Prostate gland (tissue), 2 donors: ENCODE measurements around the gene SEPTIN2. TPM values are rescaled to one million over a fixed set of nuclear protein-coding genes. Genes with fewer than 3 reads are reported as not detected.
A peak's percentile ranks its signal among the peaks of the same experiment; 100 is the strongest.

Experiments used
- DNase-seq: peaks from one replicate; pipeline ENCODE4 v3.0.0-alpha.2; 2019; ENCODE audit warnings: low spot score
- H3K27ac ChIP-seq, 2 donors: fragments of 200-600 bp; sonication (generic); 2 replicates each; pipeline ENCODE4 v1.5.1; 2017 to 2019
- H3K27me3 ChIP-seq: fragments of 200-600 bp; sonication (generic); replicated peaks from 2 replicates; pipeline ENCODE4 v1.5.1; 2019; ENCODE audit not compliant: insufficient read depth
- H3K36me3 ChIP-seq, 2 donors: fragments of 200-600 bp; sonication (generic); 1 replicate in 1 of 2; 2 replicates in 1 of 2; pipeline versions ENCODE4 v1.5.1 to v1.8.1; 2017 to 2019
- H3K4me1 ChIP-seq: fragments of 200-600 bp; sonication (generic); replicated peaks from 2 replicates; pipeline ENCODE4 v1.5.1; 2019
- H3K4me3 ChIP-seq, 2 donors: fragments of 200-600 bp; sonication (generic); 2 replicates each; pipeline ENCODE4 v1.5.1; 2017 to 2019
- H3K9me3 ChIP-seq: fragments of 200-600 bp; sonication (generic); 2 replicates; pipeline ENCODE4 v1.5.1; 2017
- CTCF ChIP-seq, 4 experiments: fragments of 200-600 bp in 2 of 4; fragments of 450-650 bp in 2 of 4; sonication (generic) in 2 of 4; IDR thresholded peaks; 1 replicate in 3 of 4; 2 replicates in 1 of 4; pipeline ENCODE4 v1.5.1; 2016 to 2019; ENCODE audit warnings: antibody characterized with exemption in 4 of 4, mild to moderate bottlenecking in 2 of 4, moderate library complexity in 2 of 4
- POLR2A ChIP-seq: fragments of 450-650 bp; IDR thresholded peaks from one replicate; pipeline ENCODE4 v1.6.1; 2016; ENCODE audit warnings: antibody characterized with exemption, mild to moderate bottlenecking
- POLR2AphosphoS5 ChIP-seq: sonication (generic); formaldehyde crosslinking; IDR thresholded peaks from one replicate; pipeline ENCODE4 v1.6.1; 2017; ENCODE audit warnings: antibody characterized with exemption
- WGBS: methylation state at CpG from one replicate; pipeline ENCODE4 v1.1.5; 2018; 5-methylcytosine and 5-hydroxymethylcytosine counted together
- intact Hi-C: fragments of 100-400 bp; cut with DNase I; formaldehyde crosslinking; loops from one replicate; pipeline ENCODE4 v1.14.2; 2022
- total RNA-seq, 2 donors: library from RNA; depleted of rRNA; stranded (reverse); fragments of >200 nt; gene quantifications; one replicate each; pipeline ENCODE4 v1.1.0, GENCODE V29; 2016

Gene SEPTIN2
- total RNA-seq, 2 donors from 2014 or later = 202 to 284 TPM

DNA sequence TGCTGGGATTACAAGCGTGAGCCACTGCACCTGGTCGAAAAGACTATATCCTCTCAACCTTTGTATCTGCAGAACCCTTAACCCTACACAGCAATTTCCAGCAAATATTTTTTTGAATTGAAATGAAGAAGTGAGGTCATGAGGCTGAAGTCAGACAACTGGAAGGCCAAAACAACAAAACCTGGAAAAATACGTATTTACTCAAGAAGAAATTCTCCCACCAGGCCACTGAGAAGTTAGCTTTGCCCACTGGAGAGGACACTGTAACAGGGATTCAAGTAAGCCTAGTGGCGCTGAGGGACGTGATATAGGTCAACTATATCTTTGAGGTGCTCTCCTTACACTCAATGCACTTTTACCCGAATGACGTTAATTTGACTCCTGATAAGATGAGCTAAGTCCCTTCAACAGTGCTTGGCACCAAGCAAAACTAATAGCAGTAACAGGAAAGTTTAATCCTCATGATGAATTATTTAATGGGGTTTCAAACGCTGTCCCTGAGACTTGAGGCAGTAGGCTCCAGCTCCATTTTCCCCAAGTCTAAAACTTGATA is 2.1 kb upstream of the SEPTIN2 start:
- Histone ChIP-seq H3K27me3 (no peaks in the 10 kb centered on the region), H3K27ac (no peak overlapping the region)

DNA sequence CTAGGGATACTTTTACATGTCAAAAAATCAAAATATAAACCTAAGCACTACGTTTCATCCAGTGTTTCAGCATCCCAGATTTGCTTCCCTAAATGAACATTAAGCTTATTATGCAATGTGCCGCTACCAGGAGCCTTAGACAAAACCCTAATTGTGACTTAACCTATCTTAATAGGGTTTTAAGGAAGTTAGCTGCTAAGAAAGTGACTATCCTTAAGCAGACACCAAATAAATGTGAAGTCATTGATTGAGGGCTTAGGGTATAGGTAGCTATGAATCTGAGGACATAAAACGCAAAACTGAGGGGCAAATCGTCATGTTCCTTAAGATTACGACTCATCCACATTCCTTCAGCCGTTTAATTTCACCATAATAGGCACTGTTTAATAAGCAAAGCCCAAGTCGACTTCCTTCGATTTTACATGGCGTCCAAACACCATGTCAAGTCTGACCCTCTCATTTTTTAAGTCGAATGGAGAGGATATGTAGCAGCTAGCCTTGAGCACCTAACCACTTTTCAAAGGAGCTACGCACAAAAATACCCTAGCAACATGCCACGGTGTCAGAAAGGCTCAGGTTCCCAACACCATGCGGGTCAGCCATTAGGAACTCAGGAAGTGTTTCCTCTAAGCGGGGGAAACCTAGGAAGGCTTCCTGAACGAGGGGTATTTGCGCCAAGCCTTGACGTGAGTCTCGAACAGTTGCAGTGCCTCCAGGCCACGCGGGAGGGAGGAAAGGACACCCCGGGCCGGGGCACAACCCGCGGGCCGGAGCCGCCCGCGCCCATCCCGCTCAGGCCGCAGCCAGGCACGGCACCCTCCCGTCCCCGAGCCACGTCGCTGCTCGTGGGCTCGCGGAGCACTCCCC is 1.3 kb upstream of the SEPTIN2 start:
- H3K27me3 ChIP-seq = no peaks in the 10 kb centered on the region
- peak overlapping the region; percentile 98 for H3K27ac ChIP-seq
- no peak for TF ChIP-seq POLR2A
- TF ChIP-seq POLR2AphosphoS5 = no peak
- no peak for TF ChIP-seq CTCF (IDR thresholded peaks at IDR 0.05)
- no peaks in the 10 kb centered on the region for H3K36me3 ChIP-seq
- WGBS = 3% methylated on average over 30 of the region's 38 CpGs
- no peak for DNase-seq
- intact Hi-C loops = loop anchor here (1.0 to 10.0 kb wide), 4 partner anchors 42 to 320 kb away; partner anchors contain the start of genes ATG4B, FARP2, STK25 and THAP4
- peaks cover under 1% of the 10 kb centered on the region for H3K4me1 ChIP-seq
- H3K4me3 ChIP-seq = peak overlapping the region; percentile 88 to 92
- H3K9me3 ChIP-seq = no peaks in the 10 kb centered on the region

More for the DNA sequence above, 2.1 kb upstream of the SEPTIN2 start:
- intact Hi-C loops = loop anchor here (2.0 to 10.0 kb wide), 2 partner anchors 41 to 321 kb away; partner anchors contain the start of genes ATG4B and THAP4
- no peak for DNase-seq
- no peak overlapping the region for H3K4me3 ChIP-seq
- WGBS = 89% methylated on average over 8 of the region's 8 CpGs
- TF ChIP-seq CTCF (IDR thresholded peaks at IDR 0.05) (no peak), POLR2AphosphoS5 (no peak), POLR2A (no peak)
- no peaks in the 10 kb centered on the region for H3K4me1 ChIP-seq
- no peaks in the 10 kb centered on the region for H3K9me3 ChIP-seq
- H3K36me3 ChIP-seq = no peaks in the 10 kb centered on the region

GRCh38 chr2:241315093-241315878 is 439 bp upstream of the SEPTIN2 start, which contains the start of gene HDLBP:
HDLBP (minus strand) TSS chr2:241315672; CDS start chr2:241266869, 48,803 bp downstream.
- intact Hi-C loops = loop anchor here (1.0 to 10.0 kb wide), 4 partner anchors 41 to 320 kb away; partner anchors contain the start of genes ATG4B, FARP2, STK25 and THAP4
- under 1% methylated on average over 41 of the region's 73 CpGs for whole genome bisulfite sequencing
- DNase-seq = peak; percentile 99
- H3K9me3 ChIP-seq = no peaks in the 10 kb centered on the region
- TF ChIP-seq POLR2A = peak; percentile 90
- TF ChIP-seq CTCF (IDR thresholded peaks at IDR 0.05) = peak in 2 of 4 experiments; percentile 18 to 34
- peak; percentile 91 for TF ChIP-seq POLR2AphosphoS5
- no peaks in the 10 kb centered on the region for H3K27me3 ChIP-seq
- H3K4me3 ChIP-seq = peak within 1 kb of the TSS; percentile 88 to 92
- peaks cover 3% of the 10 kb centered on the region for H3K4me1 ChIP-seq
- H3K27ac ChIP-seq = peak within 1 kb of the TSS; percentile 98
- no peaks in the 10 kb centered on the region for H3K36me3 ChIP-seq

GRCh38 chr2:241316825-241317224 is 1.1 kb downstream of the SEPTIN2 start:
- WGBS = 7% methylated on average over 4 of the region's 4 CpGs
- no peaks in the 10 kb centered on the region for H3K9me3 ChIP-seq
- intact Hi-C loops = loop anchor here (5.0 to 10.0 kb wide), 2 partner anchors 190 to 318 kb away; partner anchors contain the start of genes ATG4B, STK25 and THAP4
- peak; percentile 24 for DNase-seq
- H3K4me1 ChIP-seq = peaks cover 11% of the 10 kb centered on the region
- peak overlapping the region; percentile 88 to 92 for H3K4me3 ChIP-seq
- no peaks in the 10 kb centered on the region for H3K36me3 ChIP-seq
- H3K27me3 ChIP-seq = no peaks in the 10 kb centered on the region
- no peak for TF ChIP-seq POLR2A
- TF ChIP-seq POLR2AphosphoS5 = no peak
- no peak for TF ChIP-seq CTCF (IDR thresholded peaks at IDR 0.05)
- H3K27ac ChIP-seq = peak overlapping the region; percentile 98
